Measurements from ENCODE around the gene PGLYRP1. TPM values are rescaled to one million over a fixed set of nuclear protein-coding genes. Genes with fewer than 3 reads are reported as not detected.

PGLYRP1 gene
- total RNA-seq, 1 experiment from 2014 or later = not detected

DNA sequence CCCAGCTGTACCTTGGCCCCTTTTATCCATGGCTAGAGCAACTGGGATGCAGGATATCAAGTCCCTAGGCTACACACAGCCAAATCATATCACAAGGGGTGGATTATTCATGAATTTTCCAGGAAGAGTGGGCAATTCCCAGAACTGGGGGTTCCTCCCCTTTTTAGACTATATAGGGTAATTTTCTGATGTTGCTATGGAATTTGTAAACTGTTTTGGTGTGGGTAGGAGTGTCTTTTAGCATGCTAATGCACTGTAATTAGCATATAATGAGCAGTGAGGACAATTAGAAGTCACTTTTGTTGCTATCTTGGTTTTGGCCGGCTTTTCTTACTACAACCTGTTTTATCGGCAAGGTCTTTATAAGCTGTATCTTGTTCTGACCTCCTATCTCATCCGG, 35.9 kb upstream of the PGLYRP1 start:
- Histone ChIP-seq H3K27me3 (ENCODE audit: control insufficient read depth, insufficient read depth, low read length) (peaks cover 2% of the 10 kb centered on the region; the same call in 1 of the 2 replicates), H3K9me3 (ENCODE audit: control insufficient read depth, insufficient read depth, low read depth, low read length) (no peaks in the 10 kb centered on the region), H3K4me3 (ENCODE audit: low read depth in 2 of 2, low read length in 2 of 2) (no peak overlapping the region), H3K4me1 (ENCODE audit: control insufficient read depth, insufficient read depth, low read length) (no peaks in the 10 kb centered on the region), H3K36me3 (ENCODE audit: control insufficient read depth, insufficient read depth, low read length) (no peaks in the 10 kb centered on the region), H3K27ac (ENCODE audit: low read length) (no peak overlapping the region)
- intact Hi-C loops (cut with micrococcal nuclease; ENCODE audit: unreplicated experiment) (no loop called here), in situ Hi-C loops (cut with HindIII; ENCODE audit: low pct_unique_long_range_greater_than_20kb, low sequenced_read_pairs) (no loop called here)
- TF ChIP-seq POLR2AphosphoS5 (IDR thresholded peaks at IDR 0.05; ENCODE audit: low read depth, low read length) (no peak), REST (IDR thresholded peaks at IDR 0.05; ENCODE audit: insufficient read depth in 1 of 2, low read depth in 2 of 2, low read length in 1 of 2) (no peak), TCF7L2 (IDR thresholded peaks at IDR 0.05; ENCODE audit: low read depth, low read length) (no peak), SIN3A (IDR thresholded peaks at IDR 0.05; ENCODE audit: borderline replicate concordance, insufficient read depth, low read depth, low read length) (no peak)
- TF ChIP-seq, protein P1, sequence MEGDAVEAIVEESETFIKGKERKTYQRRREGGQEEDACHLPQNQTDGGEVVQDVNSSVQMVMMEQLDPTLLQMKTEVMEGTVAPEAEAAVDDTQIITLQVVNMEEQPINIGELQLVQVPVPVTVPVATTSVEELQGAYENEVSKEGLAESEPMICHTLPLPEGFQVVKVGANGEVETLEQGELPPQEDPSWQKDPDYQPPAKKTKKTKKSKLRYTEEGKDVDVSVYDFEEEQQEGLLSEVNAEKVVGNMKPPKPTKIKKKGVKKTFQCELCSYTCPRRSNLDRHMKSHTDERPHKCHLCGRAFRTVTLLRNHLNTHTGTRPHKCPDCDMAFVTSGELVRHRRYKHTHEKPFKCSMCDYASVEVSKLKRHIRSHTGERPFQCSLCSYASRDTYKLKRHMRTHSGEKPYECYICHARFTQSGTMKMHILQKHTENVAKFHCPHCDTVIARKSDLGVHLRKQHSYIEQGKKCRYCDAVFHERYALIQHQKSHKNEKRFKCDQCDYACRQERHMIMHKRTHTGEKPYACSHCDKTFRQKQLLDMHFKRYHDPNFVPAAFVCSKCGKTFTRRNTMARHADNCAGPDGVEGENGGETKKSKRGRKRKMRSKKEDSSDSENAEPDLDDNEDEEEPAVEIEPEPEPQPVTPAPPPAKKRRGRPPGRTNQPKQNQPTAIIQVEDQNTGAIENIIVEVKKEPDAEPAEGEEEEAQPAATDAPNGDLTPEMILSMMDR (IDR thresholded peaks at IDR 0.05) = no peak
- BruUV-seq (replicated peaks) = no TSS peak
- ATAC-seq (no peak), DNase-seq (ENCODE audit: low read depth, low spot score) (no peak)
- ChIA-PET POLR2A (no interaction called here), CTCF (no interaction called here)

DNA sequence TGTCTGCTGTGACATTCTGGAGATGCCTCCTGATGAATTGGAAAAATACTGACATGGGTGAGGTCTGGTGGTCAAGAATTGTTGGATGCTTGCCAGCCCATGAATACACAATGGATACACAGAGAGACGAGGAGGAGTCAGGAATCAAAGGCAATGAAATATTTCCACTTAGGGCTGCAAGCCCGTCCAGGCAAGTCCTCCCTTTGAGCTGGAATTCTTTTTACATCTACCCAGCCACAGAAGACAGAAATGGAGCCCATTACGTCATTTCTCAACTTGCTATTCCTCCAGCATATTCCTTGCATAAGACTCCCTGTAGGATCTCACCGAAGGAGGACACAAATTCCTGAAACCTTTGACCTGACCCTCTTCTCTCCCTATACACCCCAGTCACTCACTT, 33.7 kb upstream of the PGLYRP1 start:
- ATAC-seq (no peak), DNase-seq (ENCODE audit: low read depth, low spot score) (no peak)
- TF ChIP-seq TCF7L2 (IDR thresholded peaks at IDR 0.05; ENCODE audit: low read depth, low read length) = no peak
- no peak for TF ChIP-seq POLR2AphosphoS5 (IDR thresholded peaks at IDR 0.05; ENCODE audit: low read depth, low read length)
- TF ChIP-seq, protein P1 (IDR thresholded peaks at IDR 0.05) = no peak
- TF ChIP-seq SIN3A (IDR thresholded peaks at IDR 0.05; ENCODE audit: borderline replicate concordance, insufficient read depth, low read depth, low read length) = no peak
- TF ChIP-seq REST (IDR thresholded peaks at IDR 0.05; ENCODE audit: insufficient read depth in 1 of 2, low read depth in 2 of 2, low read length in 1 of 2) = no peak
- no peaks in the 10 kb centered on the region for H3K4me1 ChIP-seq (ENCODE audit: control insufficient read depth, insufficient read depth, low read length)
- H3K4me3 ChIP-seq (ENCODE audit: low read depth in 2 of 2, low read length in 2 of 2) = no peak overlapping the region
- in situ Hi-C loops (cut with HindIII; ENCODE audit: low pct_unique_long_range_greater_than_20kb, low sequenced_read_pairs) = no loop called here
- no TSS peak for BruUV-seq (replicated peaks)
- POLR2A ChIA-PET = no interaction called here
- intact Hi-C loops (cut with micrococcal nuclease; ENCODE audit: unreplicated experiment) = no loop called here
- no peaks in the 10 kb centered on the region for H3K36me3 ChIP-seq (ENCODE audit: control insufficient read depth, insufficient read depth, low read length)
- no peak overlapping the region for H3K27ac ChIP-seq (ENCODE audit: low read length)
- peaks cover 2% of the 10 kb centered on the region; the same call in 1 of the 2 replicates for H3K27me3 ChIP-seq (ENCODE audit: control insufficient read depth, insufficient read depth, low read length)
- H3K9me3 ChIP-seq (ENCODE audit: control insufficient read depth, insufficient read depth, low read depth, low read length) = no peaks in the 10 kb centered on the region
- CTCF ChIA-PET = no interaction called here
